Ovary (tissue), 9 donors: ENCODE data around the gene PODNL1. TPM values are rescaled to one million over a fixed set of nuclear protein-coding genes. Genes with fewer than 3 reads are reported as not detected.
A peak's percentile ranks its signal among the peaks of the same experiment; 100 is the strongest.

Experiments used
- DNase-seq, 5 donors: peaks; one replicate each; pipeline ENCODE4 v3.0.0-alpha.2; 2019 to 2020
- H3K27ac ChIP-seq, 2 donors: fragments of 200-600 bp; one replicate each; pipeline versions ENCODE4 v1.5.1 to v1.8.0; 2019 to 2022
- H3K27me3 ChIP-seq: fragments of 200-600 bp; one replicate; pipeline ENCODE4 v1.8.0; 2022
- H3K36me3 ChIP-seq: fragments of 200-600 bp; sonication (generic); one replicate; pipeline ENCODE4 v1.5.1; 2019
- H3K4me1 ChIP-seq: one replicate; pipeline ENCODE4 v1.8.1; 2013; ENCODE audit warnings: mild to moderate bottlenecking, moderate library complexity; ENCODE audit not compliant: insufficient read depth
- H3K4me3 ChIP-seq: fragments of 200-600 bp; sonication (generic); one replicate; pipeline ENCODE4 v1.5.1; 2017
- H3K9me3 ChIP-seq, 2 donors: fragments of 200-600 bp in 1 of 2; sonication (generic) in 1 of 2; one replicate each; pipeline versions ENCODE4 v1.5.1 to v1.8.1; 2013 to 2019; ENCODE audit warnings: mild to moderate bottlenecking in 1 of 2, moderate library complexity in 1 of 2
- EP300 ChIP-seq: sonication (generic); formaldehyde crosslinking; IDR thresholded peaks from one replicate; pipeline ENCODE4 v1.6.1; 2017; ENCODE audit warnings: antibody characterized with exemption
- POLR2A ChIP-seq: fragments of 450-650 bp; IDR thresholded peaks from one replicate; pipeline ENCODE4 v1.6.1; 2017; ENCODE audit warnings: antibody characterized with exemption, mild to moderate bottlenecking, moderate library complexity
- WGBS, 3 donors: extraction: QIAGEN DNeasy Blood & Tissue Kit in 1 of 3; methylation state at CpG; one replicate each; pipeline versions ENCODE4 v1.1.5 to v1.1.7; 2013 to 2017; 5-methylcytosine and 5-hydroxymethylcytosine counted together
- intact Hi-C, 4 donors: fragments of 100-400 bp; cut with DNase I; formaldehyde crosslinking; loops; one replicate each; pipeline versions ENCODE4 v1.11.0 to v1.15.1; 2022 to 2023
- polyA plus RNA-seq, 2 donors: library from polyadenylated mRNA; stranded (reverse); fragments of 200-250 nt in 1 of 2; fragments of 350-450 nt in 1 of 2; fragmentation: Illumina TruSeq in 1 of 2; extraction: RNeasy Lipid Tissue Mini Kit (QIAGEN cat#74804) in 1 of 2; gene quantifications; one replicate each; pipeline ENCODE4 v1.2.3, GENCODE V29; 2013 to 2014
- total RNA-seq, 7 donors: library from RNA; depleted of rRNA in 2 of 7; stranded (reverse); fragments of >200 nt in 2 of 7; fragmentation: NEBNext Ultra II Directional in 3 of 7; extraction: Animal tissue kit (Norgen Biotek cat#: 25700) in 3 of 7; gene quantifications; one replicate each; pipeline versions ENCODE4 v1.1.0 to v1.2.4, GENCODE V29; 2016 to 2023
- TF ChIP-seq, protein P1 (sequence below), 3 donors: fragments of 450-650 bp in 2 of 3; fragments of 200-600 bp in 1 of 3; IDR thresholded peaks; one replicate each; pipeline versions ENCODE4 v1.5.1 to v1.8.0; 2016 to 2022; ENCODE audit warnings: antibody characterized with exemption in 3 of 3, mild to moderate bottlenecking in 1 of 3
- donor health status: DM: no; HTN: no; CAD: no; lungs with moderate emphysema.
- donor health status: DM: no; HTN: no; CAD: no.
- donor health status: Bipolar disorder and iron deficiency.
- donor health status: DM: yes; HTN: yes; CAD: no.
- donor health status: DM: no; HTN: no; CAD: no.
- donor health status: DM: yes; HTN: yes; CAD: no.

The PODNL1 gene
- total and polyA plus RNA-seq, 9 donors = 0.48 to 3.8 (median 1.4) TPM

DNA sequence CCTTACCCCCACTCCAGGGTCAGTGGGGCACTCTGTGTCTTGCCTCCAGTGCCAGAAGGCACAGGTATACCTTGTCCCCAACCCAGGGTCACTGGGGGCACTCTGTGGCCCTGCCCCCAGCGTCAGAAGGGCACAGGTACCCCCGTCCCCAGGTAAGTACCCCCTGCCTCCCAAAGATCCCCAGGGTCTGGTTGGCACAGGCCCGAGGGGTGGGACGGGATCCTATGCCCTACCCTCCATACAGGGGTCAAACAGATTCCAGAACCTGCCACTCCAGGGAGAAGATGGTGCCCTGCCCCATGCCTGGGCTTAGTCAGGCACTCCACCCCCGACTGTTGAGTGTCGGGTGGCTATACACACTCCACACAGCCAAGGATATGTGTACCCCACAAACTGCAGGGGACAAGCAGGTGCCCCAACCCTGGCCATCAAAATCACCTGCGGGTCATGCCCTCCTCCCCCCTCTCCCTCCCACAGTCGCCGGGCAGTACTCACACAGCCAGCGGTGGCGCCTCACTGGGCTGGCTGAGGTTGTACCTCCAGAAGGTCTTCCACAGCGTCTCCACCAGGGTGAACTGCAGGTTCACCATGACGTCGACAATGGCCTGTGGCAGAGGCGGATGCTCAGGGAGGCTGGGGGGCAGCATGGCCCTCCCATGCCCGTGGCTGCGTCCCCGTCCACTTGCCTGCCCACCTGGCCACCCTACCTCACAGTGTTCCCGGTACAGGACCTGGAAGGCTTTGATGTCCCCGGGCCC, 27.9 kb upstream of the PODNL1 start:
- no peaks in the 10 kb centered on the region for H3K9me3 ChIP-seq
- intact Hi-C loops = no loop called here
- no peak for DNase-seq
- H3K36me3 ChIP-seq = no peaks in the 10 kb centered on the region
- H3K27ac ChIP-seq = no peak overlapping the region
- TF ChIP-seq POLR2A (no peak), EP300 (no peak)
- TF ChIP-seq, protein P1, sequence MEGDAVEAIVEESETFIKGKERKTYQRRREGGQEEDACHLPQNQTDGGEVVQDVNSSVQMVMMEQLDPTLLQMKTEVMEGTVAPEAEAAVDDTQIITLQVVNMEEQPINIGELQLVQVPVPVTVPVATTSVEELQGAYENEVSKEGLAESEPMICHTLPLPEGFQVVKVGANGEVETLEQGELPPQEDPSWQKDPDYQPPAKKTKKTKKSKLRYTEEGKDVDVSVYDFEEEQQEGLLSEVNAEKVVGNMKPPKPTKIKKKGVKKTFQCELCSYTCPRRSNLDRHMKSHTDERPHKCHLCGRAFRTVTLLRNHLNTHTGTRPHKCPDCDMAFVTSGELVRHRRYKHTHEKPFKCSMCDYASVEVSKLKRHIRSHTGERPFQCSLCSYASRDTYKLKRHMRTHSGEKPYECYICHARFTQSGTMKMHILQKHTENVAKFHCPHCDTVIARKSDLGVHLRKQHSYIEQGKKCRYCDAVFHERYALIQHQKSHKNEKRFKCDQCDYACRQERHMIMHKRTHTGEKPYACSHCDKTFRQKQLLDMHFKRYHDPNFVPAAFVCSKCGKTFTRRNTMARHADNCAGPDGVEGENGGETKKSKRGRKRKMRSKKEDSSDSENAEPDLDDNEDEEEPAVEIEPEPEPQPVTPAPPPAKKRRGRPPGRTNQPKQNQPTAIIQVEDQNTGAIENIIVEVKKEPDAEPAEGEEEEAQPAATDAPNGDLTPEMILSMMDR (IDR thresholded peaks at IDR 0.05) = no peak
- no peaks in the 10 kb centered on the region for H3K27me3 ChIP-seq
- WGBS, 3 donors = 87 to 94% (median 91%) methylated on average over 17 to 20 of the region's 20 CpGs
- no peak overlapping the region for H3K4me3 ChIP-seq
- H3K4me1 ChIP-seq = no peaks in the 10 kb centered on the region

DNA sequence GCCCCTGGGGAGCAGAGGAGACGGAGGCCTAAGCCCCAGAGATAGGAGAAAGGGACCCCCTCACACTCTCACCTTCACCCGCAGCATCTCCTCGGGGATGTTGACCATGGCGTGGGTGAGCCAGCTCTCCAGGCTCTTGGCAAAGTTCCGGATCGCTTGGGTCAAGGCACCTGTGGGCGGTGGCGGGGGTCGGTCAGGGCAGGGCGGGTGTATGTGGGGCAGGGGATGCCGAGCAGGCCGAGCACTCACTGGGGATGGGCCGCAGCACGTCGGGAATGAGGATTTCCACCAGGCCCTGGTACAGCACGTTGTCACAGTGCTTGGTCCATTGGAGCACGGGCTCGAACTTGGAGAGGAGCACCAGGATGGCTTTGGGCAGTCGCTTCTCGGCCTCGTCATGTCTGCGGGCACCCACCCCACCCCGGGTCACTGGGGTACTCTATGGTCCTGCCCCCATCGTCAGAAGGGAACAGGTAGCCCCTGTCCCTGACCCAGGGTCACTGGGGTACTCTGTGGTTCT, 27.2 kb upstream of the PODNL1 start:
- H3K4me3 ChIP-seq = no peak overlapping the region
- H3K36me3 ChIP-seq = no peaks in the 10 kb centered on the region
- H3K27ac ChIP-seq = no peak overlapping the region
- H3K27me3 ChIP-seq = no peaks in the 10 kb centered on the region
- DNase-seq = no peak
- intact Hi-C loops = no loop called here
- no peaks in the 10 kb centered on the region for H3K4me1 ChIP-seq
- no peaks in the 10 kb centered on the region for H3K9me3 ChIP-seq
- no peak for TF ChIP-seq POLR2A
- 86 to 90% (median 87%) methylated on average over 18 to 24 of the region's 24 CpGs for WGBS, 3 donors

DNA sequence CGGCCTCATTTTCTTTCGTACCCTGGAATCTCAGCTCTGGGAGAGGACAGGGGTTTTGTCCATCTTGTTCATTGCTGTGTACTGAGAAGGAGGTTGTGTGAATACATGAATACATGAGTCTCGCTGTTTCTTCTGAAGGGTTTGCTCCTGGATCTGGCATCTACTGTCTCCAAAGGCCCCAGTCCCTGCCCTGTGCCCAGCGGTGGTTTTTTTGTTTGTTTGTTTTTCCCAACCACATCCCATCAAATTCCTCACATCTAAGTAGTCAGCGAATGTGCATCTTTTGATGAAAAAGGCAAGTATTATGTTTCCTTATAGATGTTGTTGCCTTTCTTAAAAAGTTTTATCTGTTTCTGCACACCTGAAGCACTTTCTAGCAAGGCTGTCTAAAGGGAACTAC, 26.6 kb upstream of the PODNL1 start:
- intact Hi-C loops = no loop called here
- TF ChIP-seq, protein P1 (IDR thresholded peaks at IDR 0.05) = no peak
- no peak for TF ChIP-seq POLR2A
- no peak for TF ChIP-seq EP300

DNA sequence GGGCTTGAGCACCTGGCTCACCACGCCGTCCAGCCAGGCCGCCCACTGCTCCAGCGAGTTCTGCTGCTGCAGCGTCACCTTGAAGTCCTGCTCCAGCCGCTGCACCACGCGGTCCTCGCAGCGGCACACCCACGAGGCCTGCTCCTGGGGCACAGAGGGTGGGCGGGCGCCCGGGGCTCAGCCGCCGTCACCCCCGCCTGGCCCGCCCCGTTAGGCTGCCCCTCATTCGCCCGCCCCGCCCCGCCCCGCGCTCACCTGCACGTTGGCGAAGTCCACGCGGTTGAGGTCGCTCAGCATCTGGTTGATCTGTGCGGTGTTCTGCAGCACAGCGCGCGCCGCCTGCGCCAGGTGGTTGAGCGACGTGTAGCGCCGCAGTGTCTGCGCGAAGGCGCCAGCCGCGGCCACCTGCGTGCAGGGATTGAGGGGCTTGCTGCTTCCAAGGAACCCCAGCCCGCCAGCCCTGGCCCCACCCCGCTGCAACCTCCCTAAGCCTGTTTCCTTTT, 25.4 kb upstream of the PODNL1 start:
- DNase-seq = peak in 1 of 5 donors; percentile 30
- no peak overlapping the region for H3K4me3 ChIP-seq
- 89 to 91% (median 89%) methylated on average over 32 to 48 of the region's 48 CpGs for whole genome bisulfite sequencing, 3 donors

More for the DNA sequence above, 26.6 kb upstream of the PODNL1 start:
- H3K4me3 ChIP-seq = no peak overlapping the region
- H3K27ac ChIP-seq = no peak overlapping the region
- no peaks in the 10 kb centered on the region for H3K4me1 ChIP-seq
- DNase-seq = no peak
- no peaks in the 10 kb centered on the region for H3K36me3 ChIP-seq
- WGBS, 3 donors = 87 to 93% (median 88%) methylated on average over 5 of the region's 5 CpGs
- H3K9me3 ChIP-seq = no peaks in the 10 kb centered on the region
- no peaks in the 10 kb centered on the region for H3K27me3 ChIP-seq

More for the DNA sequence above, 25.4 kb upstream of the PODNL1 start:
- intact Hi-C loops = no loop called here
- H3K9me3 ChIP-seq = no peaks in the 10 kb centered on the region
- TF ChIP-seq EP300 (no peak), POLR2A (no peak)
- TF ChIP-seq, protein P1 (IDR thresholded peaks at IDR 0.05) = no peak
- no peaks in the 10 kb centered on the region for H3K27me3 ChIP-seq
- H3K4me1 ChIP-seq = no peaks in the 10 kb centered on the region
- H3K27ac ChIP-seq = no peak overlapping the region
- H3K36me3 ChIP-seq = no peaks in the 10 kb centered on the region
